Stomach (tissue), 9 donors: ENCODE results near the gene MCTP1. TPM values are rescaled to one million over a fixed set of nuclear protein-coding genes. Genes with fewer than 3 reads are reported as not detected.

Source experiments
- DNase-seq, 2 donors: peaks; one replicate each; pipeline versions ENCODE4 v3.0.0 to v3.0.0-alpha.2; 2013 to 2019
- H3K27ac ChIP-seq, 5 donors: fragments of 200-600 bp in 4 of 5; sonication (generic) in 4 of 5; one replicate each; pipeline ENCODE4 v1.5.1; 2013 to 2019; ENCODE audit warnings: mild to moderate bottlenecking in 1 of 5, moderate library complexity in 1 of 5
- H3K27me3 ChIP-seq, 3 donors: fragments of 200-600 bp; sonication (generic); one replicate each; pipeline ENCODE4 v1.5.1; 2017 to 2019; ENCODE audit warnings: mixed run types in 1 of 3
- H3K36me3 ChIP-seq, 4 donors: fragments of 200-600 bp; sonication (generic); 1 replicate in 3 of 4; 2 replicates in 1 of 4; pipeline ENCODE4 v1.5.1; 2016 to 2019
- H3K4me1 ChIP-seq, 4 donors: fragments of 200-600 bp; sonication (generic); one replicate each; pipeline ENCODE4 v1.5.1; 2016 to 2019
- H3K4me3 ChIP-seq, 4 donors: fragments of 200-600 bp; sonication (generic) in 3 of 4; one replicate each; pipeline ENCODE4 v1.5.1; 2016 to 2019; ENCODE audit warnings: mild to moderate bottlenecking in 1 of 4
- H3K9me3 ChIP-seq, 4 donors: fragments of 200-600 bp; sonication (generic); one replicate each; pipeline ENCODE4 v1.5.1; 2016 to 2019
- CTCF ChIP-seq, 7 experiments: fragments of 450-650 bp in 4 of 7; fragments of 200-600 bp in 3 of 7; sonication (generic) in 3 of 7; IDR thresholded peaks; one replicate each; pipeline ENCODE4 v1.5.1; 2016 to 2019; ENCODE audit warnings: antibody characterized with exemption in 7 of 7, control low read depth in 2 of 7, mild to moderate bottlenecking in 1 of 7
- EP300 ChIP-seq: sonication (generic); formaldehyde crosslinking; IDR thresholded peaks from one replicate; pipeline ENCODE4 v1.6.1; 2017; ENCODE audit warnings: antibody characterized with exemption
- POLR2A ChIP-seq, 4 donors: fragments of 450-650 bp; IDR thresholded peaks; one replicate each; pipeline ENCODE4 v1.6.1; 2016; ENCODE audit warnings: antibody characterized with exemption in 4 of 4, control low read depth in 2 of 4, mild to moderate bottlenecking in 1 of 4, moderate library complexity in 1 of 4
- POLR2AphosphoS5 ChIP-seq, 3 donors: sonication (generic); formaldehyde crosslinking; IDR thresholded peaks; one replicate each; pipeline ENCODE4 v1.6.1; 2016; ENCODE audit warnings: antibody characterized with exemption in 3 of 3
- WGBS, 5 donors: extraction: QIAGEN DNeasy Blood & Tissue Kit in 3 of 5; methylation state at CpG; one replicate each; pipeline versions ENCODE4 v1.1.5 to v1.1.7; 2013 to 2018; 5-methylcytosine and 5-hydroxymethylcytosine counted together
- intact Hi-C: fragments of 100-400 bp; cut with DNase I; formaldehyde crosslinking; loops from one replicate; pipeline ENCODE4 v1.15.1; 2023; ENCODE audit warnings: low total_unique reads
- polyA plus RNA-seq, 3 donors: library from polyadenylated mRNA; stranded (reverse); fragments of 200-250 nt; gene quantifications; one replicate each; pipeline ENCODE4 v1.2.3, GENCODE V29; 2013
- total RNA-seq, 5 donors: library from RNA; depleted of rRNA; stranded (reverse); fragments of >200 nt; gene quantifications; one replicate each; pipeline versions ENCODE4 v1.1.0 to v1.2.3, GENCODE V29; 2014 to 2016
- donor health status: healthy with polysubstance abuse.
- donor health status: Bipolar disorder and iron deficiency.
- donor health status: healthy.

MCTP1 gene
- total and polyA plus RNA-seq, 8 donors, result 1.4 to 47.9 (median 11.3) TPM

- Histone ChIP-seq H3K27me3 (no peaks in the 10 kb centered on the region), H3K4me3 (no peak overlapping the region), H3K4me1 (no peaks in the 10 kb centered on the region), H3K27ac (no peak overlapping the region), H3K9me3 (no peaks in the 10 kb centered on the region), H3K36me3 (peaks cover 0 to 19% (median 13%) of the 10 kb centered on the region in 4 donors)
- DNase-seq, result no peak
- intact Hi-C loops, result no loop called here
- TF ChIP-seq EP300 (no peak), CTCF (IDR thresholded peaks at IDR 0.05) (no peak), POLR2AphosphoS5 (IDR thresholded peaks at IDR 0.05) (no peak), POLR2A (IDR thresholded peaks at IDR 0.05) (no peak)
- 64 to 76% (median 72%) methylated on average over 5 of the region's 5 CpGs for WGBS, 5 donors
Measured at GRCh38 chr5:94682814-94683520, 601.9 kb downstream of the MCTP1 start.

GRCh38 chr5:94675965-94676618, 608.8 kb downstream of the MCTP1 start:
- intact Hi-C loops, result no loop called here
- no peak for DNase-seq
- Histone ChIP-seq H3K4me1 (peaks cover 0 to 3% (median 0%) of the 10 kb centered on the region in 4 donors), H3K9me3 (no peaks in the 10 kb centered on the region), H3K36me3 (peaks cover 0 to 14% (median 11%) of the 10 kb centered on the region in 4 donors), H3K4me3 (no peak overlapping the region), H3K27ac (no peak overlapping the region), H3K27me3 (no peaks in the 10 kb centered on the region)
- TF ChIP-seq CTCF (IDR thresholded peaks at IDR 0.05), result no peak
- TF ChIP-seq POLR2A (IDR thresholded peaks at IDR 0.05), result no peak
- no peak for TF ChIP-seq POLR2AphosphoS5 (IDR thresholded peaks at IDR 0.05)
- TF ChIP-seq EP300, result no peak
- 89 to 97% (median 93%) methylated on average over 4 of the region's 4 CpGs for WGBS, 5 donors

- Histone ChIP-seq H3K4me1 (peaks cover 0 to 3% (median 0%) of the 10 kb centered on the region in 4 donors), H3K27ac (no peak overlapping the region), H3K4me3 (no peak overlapping the region), H3K9me3 (no peaks in the 10 kb centered on the region), H3K36me3 (peaks cover 0 to 16% (median 11%) of the 10 kb centered on the region in 4 donors), H3K27me3 (no peaks in the 10 kb centered on the region)
- TF ChIP-seq CTCF (IDR thresholded peaks at IDR 0.05) (no peak), EP300 (no peak), POLR2A (IDR thresholded peaks at IDR 0.05) (no peak), POLR2AphosphoS5 (IDR thresholded peaks at IDR 0.05) (no peak)
- intact Hi-C loops, result no loop called here
- DNase-seq, result no peak
- WGBS, 5 donors, result 91 to 100% (median 100%) methylated on average over 1 of the region's 1 CpG
Measured at GRCh38 chr5:94674490-94675382, 610.2 kb downstream of the MCTP1 start.

- intact Hi-C loops, result no loop called here
- no peak overlapping the region for H3K27ac ChIP-seq
- H3K9me3 ChIP-seq, result no peaks in the 10 kb centered on the region
- no peaks in the 10 kb centered on the region for H3K27me3 ChIP-seq
- DNase-seq, result no peak
- peaks cover 0 to 20% (median 15%) of the 10 kb centered on the region in 4 donors for H3K36me3 ChIP-seq
- H3K4me3 ChIP-seq, result no peak overlapping the region
- H3K4me1 ChIP-seq, result peaks cover 0 to 3% (median 0%) of the 10 kb centered on the region in 4 donors
- 63 to 81% (median 72%) methylated on average over 1 of the region's 1 CpG for WGBS, 5 donors
- no peak for TF ChIP-seq EP300
- no peak for TF ChIP-seq CTCF (IDR thresholded peaks at IDR 0.05)
- no peak for TF ChIP-seq POLR2AphosphoS5 (IDR thresholded peaks at IDR 0.05)
- TF ChIP-seq POLR2A (IDR thresholded peaks at IDR 0.05), result no peak
Measured at GRCh38 chr5:94672746-94673145, 612.1 kb downstream of the MCTP1 start.
